Mucosa of descending colon (tissue), 3 donors: Measurements from ENCODE around the gene STS. TPM values are rescaled to one million over a fixed set of nuclear protein-coding genes. Genes with fewer than 3 reads are reported as not detected.

Experiments
- ATAC-seq: fragments of 200-7000 bp; cut with Tn5 transposase; one replicate; pipeline ENCODE4 v1.9.1; 2020; ENCODE audit warnings: mild to moderate bottlenecking, moderate library complexity
- DNase-seq, 3 donors: peaks; one replicate each; pipeline ENCODE4 v3.0.0-alpha.2; 2020
- H3K36me3 ChIP-seq: fragments of 200-600 bp; one replicate; pipeline ENCODE4 v1.8.0; 2021; ENCODE audit warnings: low read depth, mild to moderate bottlenecking
- H3K4me1 ChIP-seq: fragments of 200-600 bp; one replicate; pipeline ENCODE4 v1.8.0; 2021; ENCODE audit warnings: low read depth, mild to moderate bottlenecking
- H3K4me3 ChIP-seq: fragments of 200-600 bp; one replicate; pipeline ENCODE4 v1.8.0; 2021; ENCODE audit warnings: mild to moderate bottlenecking
- H3K9me3 ChIP-seq: fragments of 200-600 bp; one replicate; pipeline ENCODE4 v1.8.0; 2021; ENCODE audit warnings: mild to moderate bottlenecking
- CTCF ChIP-seq: fragments of 200-600 bp; IDR thresholded peaks from one replicate; pipeline ENCODE4 v1.8.0; 2022; ENCODE audit warnings: antibody characterized with exemption, mild to moderate bottlenecking
- intact Hi-C, 2 donors: fragments of 100-400 bp; cut with DNase I in 1 of 2; cut with micrococcal nuclease in 1 of 2; formaldehyde crosslinking; loops; one replicate each; pipeline versions ENCODE4 v1.11.0 to v1.11.1; 2022; cut with DNase I, micrococcal nuclease
- total RNA-seq, 3 donors: library from RNA; stranded (reverse); fragmentation: NEBNext Ultra II Directional in 2 of 3; extraction: Animal tissue kit (Norgen Biotek cat#: 25700) in 2 of 3; gene quantifications; one replicate each; pipeline versions ENCODE4 v1.2.1 to v1.2.4, GENCODE V29; 2021 to 2023
- donor health status: DM: no; HTN: no; CAD: no; lungs with moderate emphysema.
- donor health status: DM: no; HTN: no; CAD: no.
- donor health status: DM: no; HTN: yes; CAD: no.

STS gene
- total RNA-seq, 3 donors from 2014 or later, result 8.1 to 19.3 (median 12.9) TPM

GRCh38 chrX:7127056-7127455 lies 20.5 kb upstream of the STS start:
- no peak for TF ChIP-seq CTCF
- Histone ChIP-seq H3K4me1 (peaks cover 3% of the 10 kb centered on the region), H3K9me3 (no peaks in the 10 kb centered on the region), H3K4me3 (no peak overlapping the region), H3K36me3 (no peaks in the 10 kb centered on the region)
- no peak for DNase-seq
- intact Hi-C loops, result no loop called here
- peak; percentile 40 for ATAC-seq

- H3K4me3 ChIP-seq, result no peak overlapping the region
- DNase-seq, result no peak
- peak; percentile 39 for ATAC-seq
- no peak for TF ChIP-seq CTCF
- no peaks in the 10 kb centered on the region for H3K36me3 ChIP-seq
- intact Hi-C loops, result no loop called here
- peaks cover 3% of the 10 kb centered on the region for H3K4me1 ChIP-seq
- no peaks in the 10 kb centered on the region for H3K9me3 ChIP-seq
Measured at GRCh38 chrX:7131621-7132020, 15.9 kb upstream of the STS start.

GRCh38 chrX:7132335-7133049 lies 15.0 kb upstream of the STS start:
- H3K4me1 ChIP-seq, result peaks cover 3% of the 10 kb centered on the region
- no peak overlapping the region for H3K4me3 ChIP-seq
- intact Hi-C loops, result no loop called here
- H3K9me3 ChIP-seq, result no peaks in the 10 kb centered on the region
- DNase-seq, result peak; percentile 72 to 93 (median 76)
- peak; percentile 97 for ATAC-seq
- H3K36me3 ChIP-seq, result no peaks in the 10 kb centered on the region
- TF ChIP-seq CTCF, result no peak

GRCh38 chrX:7133050-7133440 lies 14.5 kb upstream of the STS start:
- intact Hi-C loops, result no loop called here
- no peaks in the 10 kb centered on the region for H3K36me3 ChIP-seq
- no peaks in the 10 kb centered on the region for H3K9me3 ChIP-seq
- H3K4me1 ChIP-seq, result peaks cover 3% of the 10 kb centered on the region
- DNase-seq (no peak), ATAC-seq (peak; percentile 1)
- H3K4me3 ChIP-seq, result no peak overlapping the region
- TF ChIP-seq CTCF, result no peak

GRCh38 chrX:7134981-7135380 lies 12.5 kb upstream of the STS start:
- no peak for DNase-seq
- peaks cover 3% of the 10 kb centered on the region for H3K4me1 ChIP-seq
- intact Hi-C loops, result no loop called here

More at GRCh38 chrX:7134981-7135380, 12.5 kb upstream of the STS start:
- TF ChIP-seq CTCF, result no peak
- Histone ChIP-seq H3K36me3 (no peaks in the 10 kb centered on the region), H3K4me3 (no peak overlapping the region), H3K9me3 (no peaks in the 10 kb centered on the region)
- no peak for ATAC-seq
